Central memory CD8-positive, alpha-beta T cell (primary cell): ENCODE measurements around the gene TEX2.

Source experiments
- ATAC-seq: fragments of 150-1000 bp; cut with Tn5 transposase; replicated peaks from 2 replicates; pipeline ENCODE4 v1.10.0; 2022; ENCODE audit warnings: mild to moderate bottlenecking, moderate FRiP score, moderate number of reproducible peaks; ENCODE audit not compliant: poor library complexity, severe bottlenecking; ENCODE audit errors: extremely low read depth
- DNase-seq, 2 donors: peaks; one replicate each; pipeline ENCODE4 v3.0.0; 2021; ENCODE audit warnings: low spot score in 2 of 2
- H3K27ac Mint-ChIP-seq: one replicate; pipeline ENCODE4 v1.8.0; 2022; ENCODE audit warnings: low read depth, mild to moderate bottlenecking, moderate library complexity, mixed read lengths
- H3K27me3 Mint-ChIP-seq: one replicate; pipeline ENCODE4 v1.8.0; 2022; ENCODE audit warnings: mixed read lengths
- H3K36me3 Mint-ChIP-seq: one replicate; pipeline ENCODE4 v1.8.0; 2022; ENCODE audit warnings: mild to moderate bottlenecking, moderate library complexity, mixed read lengths; ENCODE audit not compliant: insufficient read depth
- H3K4me1 Mint-ChIP-seq: one replicate; pipeline ENCODE4 v1.8.0; 2022; ENCODE audit warnings: mixed read lengths
- H3K4me3 Mint-ChIP-seq: one replicate; pipeline ENCODE4 v1.8.0; 2022; ENCODE audit warnings: mild to moderate bottlenecking, moderate library complexity, mixed read lengths
- H3K9me3 Mint-ChIP-seq: one replicate; pipeline ENCODE4 v1.8.0; 2022; ENCODE audit warnings: mixed read lengths

Gene TEX2

GRCh38 chr17:64107500-64108236, 155.4 kb downstream of the TEX2 start:
- H3K4me3 Mint-ChIP-seq: no peak overlapping the region
- no peak for ATAC-seq
- no peaks in the 10 kb centered on the region for H3K9me3 Mint-ChIP-seq
- H3K27me3 Mint-ChIP-seq: no peaks in the 10 kb centered on the region
- peak overlapping the region; percentile 52 for H3K27ac Mint-ChIP-seq
- peaks cover 64% of the 10 kb centered on the region for H3K4me1 Mint-ChIP-seq
- no peak for DNase-seq
- peaks cover 15% of the 10 kb centered on the region for H3K36me3 Mint-ChIP-seq

DNA sequence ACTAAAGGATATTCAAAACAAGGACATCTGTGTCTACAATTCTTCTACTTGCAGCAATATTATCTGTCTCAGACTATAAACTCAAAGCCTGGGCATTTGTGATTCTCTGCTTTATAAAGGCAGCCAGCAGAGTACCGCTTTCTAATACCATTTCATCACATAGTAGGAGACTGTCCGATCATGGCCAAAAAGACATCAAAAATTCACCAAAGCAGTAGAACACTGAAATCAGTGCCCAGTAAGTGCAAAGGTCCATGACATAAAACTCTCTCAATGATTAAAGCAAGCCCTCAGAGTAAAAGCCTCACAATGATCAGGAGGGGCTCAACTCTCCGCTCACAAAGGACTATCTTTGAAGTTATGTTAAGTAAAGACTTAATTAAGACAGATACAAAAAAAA, 156.1 kb downstream of the TEX2 start:
- Mint-ChIP-seq H3K4me3 (peak overlapping the region; percentile 1), H3K36me3 (peaks cover 18% of the 10 kb centered on the region), H3K9me3 (no peaks in the 10 kb centered on the region), H3K27me3 (no peaks in the 10 kb centered on the region), H3K27ac (peak overlapping the region; percentile 52), H3K4me1 (peaks cover 60% of the 10 kb centered on the region)
- DNase-seq (no peak), ATAC-seq (no peak)

- ATAC-seq (no peak), DNase-seq (no peak)
- Mint-ChIP-seq H3K27ac (no peak overlapping the region), H3K9me3 (no peaks in the 10 kb centered on the region), H3K27me3 (no peaks in the 10 kb centered on the region), H3K36me3 (peaks cover 8% of the 10 kb centered on the region), H3K4me3 (no peak overlapping the region), H3K4me1 (peaks cover 45% of the 10 kb centered on the region)
Observed at GRCh38 chr17:64103391-64104364, 159.4 kb downstream of the TEX2 start.

- H3K36me3 Mint-ChIP-seq: peaks cover 7% of the 10 kb centered on the region
- peaks cover 43% of the 10 kb centered on the region for H3K4me1 Mint-ChIP-seq
- no peak overlapping the region for H3K27ac Mint-ChIP-seq
- no peaks in the 10 kb centered on the region for H3K27me3 Mint-ChIP-seq
- no peak overlapping the region for H3K4me3 Mint-ChIP-seq
- no peaks in the 10 kb centered on the region for H3K9me3 Mint-ChIP-seq
- DNase-seq: no peak
- ATAC-seq: no peak
Observed at GRCh38 chr17:64102627-64103390, 160.3 kb downstream of the TEX2 start.

- Mint-ChIP-seq H3K4me1 (peaks cover 37% of the 10 kb centered on the region), H3K9me3 (no peaks in the 10 kb centered on the region), H3K27ac (no peak overlapping the region), H3K27me3 (no peaks in the 10 kb centered on the region), H3K36me3 (peaks cover 18% of the 10 kb centered on the region), H3K4me3 (no peak overlapping the region)
- no peak for DNase-seq
- no peak for ATAC-seq
Observed at GRCh38 chr17:64099543-64099942, 163.5 kb downstream of the TEX2 start.
